IMR-90 (cell line): Measurements from ENCODE around the gene ARRDC2. TPM values are rescaled to one million over a fixed set of nuclear protein-coding genes. Genes with fewer than 3 reads are reported as not detected.
A peak's percentile ranks its signal among the peaks of the same experiment; 100 is the strongest.

Experiments used
- ATAC-seq: fragments of 200-7000 bp; cut with Tn5 transposase; 2 replicates; pipeline ENCODE4 v1.9.1; 2020; ENCODE audit warnings: low read depth, mild to moderate bottlenecking, moderate library complexity
- BruUV-seq: library from RNA; stranded (reverse); fragments of 400-500 nt; replicated peaks from 2 replicates; lab custom pipeline; 2021; lab: Mats Ljungman, UMichigan
- CTCF ChIA-PET: fragments of 300-600 bp; formaldehyde crosslinking; extraction: SDS; loops from one replicate; lab custom pipeline; 2021; ENCODE audit warnings: antibody characterized with exemption; lab: Yijun Ruan, JAX
- POLR2A ChIA-PET: fragments of 300-600 bp; sonication (Branson Sonifier 250); formaldehyde crosslinking; loops from one replicate; lab custom pipeline; 2022; ENCODE audit warnings: antibody characterized with exemption; ENCODE audit not compliant: unreplicated experiment; lab: Charles Lee
- DNase-seq: peaks from one replicate; pipeline ENCODE4 v3.0.0; 2013
- H2AFZ ChIP-seq: replicated peaks from 2 replicates; pipeline ENCODE3; 2013; ENCODE audit warnings: low read length, mild to moderate bottlenecking; ENCODE audit not compliant: poor library complexity
- H2AK5ac ChIP-seq: 2 replicates; pipeline ENCODE4 v1.6.1; 2013; ENCODE audit warnings: low read depth, low read length, inconsistent platforms
- H2AK9ac ChIP-seq: replicated peaks from 2 replicates; pipeline ENCODE3; 2013; ENCODE audit warnings: mild to moderate bottlenecking, low read depth, low read length, moderate library complexity; ENCODE audit not compliant: poor library complexity
- H2BK120ac ChIP-seq: 2 replicates; pipeline ENCODE4 v1.6.1; 2013; ENCODE audit warnings: low read depth, low read length, inconsistent platforms
- H2BK15ac ChIP-seq: 3 replicates; pipeline ENCODE4 v1.6.1; 2013; ENCODE audit warnings: low read depth, low read length, inconsistent platforms
- H2BK20ac ChIP-seq: 2 replicates; pipeline ENCODE4 v1.6.1; 2013; ENCODE audit warnings: low read depth, mild to moderate bottlenecking, inconsistent platforms, low read length, moderate library complexity
- H2BK5ac ChIP-seq: 2 replicates; pipeline ENCODE4 v1.6.1; 2013; ENCODE audit warnings: mild to moderate bottlenecking, low read depth, low read length, inconsistent platforms; ENCODE audit not compliant: poor library complexity, severe bottlenecking
- H3K14ac ChIP-seq: replicated peaks from 2 replicates; pipeline ENCODE4 v1.6.1; 2013; ENCODE audit warnings: low read depth, low read length, inconsistent platforms
- H3K18ac ChIP-seq: 2 replicates; pipeline ENCODE4 v1.6.1; 2013; ENCODE audit warnings: low read depth, low read length, control low read depth
- H3K23ac ChIP-seq: 2 replicates; pipeline ENCODE4 v1.6.1; 2013; ENCODE audit warnings: low read depth, low read length, inconsistent platforms
- H3K27ac ChIP-seq: 2 replicates; pipeline ENCODE4 v1.5.1; 2013; ENCODE audit warnings: mild to moderate bottlenecking, control low read depth, low read length; ENCODE audit not compliant: insufficient read depth
- H3K27me3 ChIP-seq: 2 replicates; pipeline ENCODE4 v1.6.1; 2013; ENCODE audit warnings: low read length; ENCODE audit not compliant: control insufficient read depth, insufficient read depth
- H3K36me3 ChIP-seq: 2 replicates; pipeline ENCODE4 v1.6.1; 2013; ENCODE audit warnings: low read length, mixed read lengths; ENCODE audit not compliant: control insufficient read depth, insufficient read depth
- H3K4ac ChIP-seq: 2 replicates; pipeline ENCODE4 v1.6.1; 2013; ENCODE audit warnings: low read depth, low read length, inconsistent platforms
- H3K4me1 ChIP-seq: 2 replicates; pipeline ENCODE4 v1.6.1; 2013; ENCODE audit warnings: low read length, mixed read lengths; ENCODE audit not compliant: control insufficient read depth, insufficient read depth
- H3K4me2 ChIP-seq: 2 replicates; pipeline ENCODE4 v1.6.1; 2013; ENCODE audit warnings: low read depth, mild to moderate bottlenecking, control low read depth, low read length, moderate library complexity
- H3K4me3 ChIP-seq: 2 replicates; pipeline ENCODE4 v1.5.1; 2013; ENCODE audit warnings: low read depth, mild to moderate bottlenecking, control low read depth, low read length, moderate library complexity; ENCODE audit not compliant: insufficient read depth
- H3K56ac ChIP-seq: 2 replicates; pipeline ENCODE4 v1.6.1; 2013; ENCODE audit warnings: low read length, inconsistent platforms; ENCODE audit not compliant: insufficient read depth; ENCODE audit errors: extremely low read depth
- H3K79me1 ChIP-seq, 2 experiments: 2 replicates each; pipeline ENCODE4 v1.6.1; 2013; ENCODE audit warnings: low read length in 2 of 2, inconsistent platforms in 1 of 2, low read depth in 1 of 2
- H3K9ac ChIP-seq: 2 replicates; pipeline ENCODE4 v1.6.1; 2013; ENCODE audit warnings: low read depth, low read length, control low read depth
- H3K9me1 ChIP-seq: 2 replicates; pipeline ENCODE4 v1.6.1; 2013; ENCODE audit warnings: low read length, inconsistent platforms; ENCODE audit not compliant: insufficient read depth
- H3K9me3 ChIP-seq: 2 replicates; pipeline ENCODE4 v1.6.1; 2013; ENCODE audit warnings: low read length; ENCODE audit not compliant: control insufficient read depth, insufficient read depth
- H4K20me1 ChIP-seq: 2 replicates; pipeline ENCODE4 v1.6.1; 2013; ENCODE audit warnings: low read length, inconsistent platforms; ENCODE audit not compliant: insufficient read depth
- H4K5ac ChIP-seq: 2 replicates; pipeline ENCODE4 v1.6.1; 2013; ENCODE audit warnings: mild to moderate bottlenecking, low read depth, low read length, control low read depth
- H4K8ac ChIP-seq, 2 experiments: 2 replicates each; pipeline ENCODE4 v1.6.1; 2013; ENCODE audit warnings: low read depth in 2 of 2, low read length in 2 of 2, control low read depth in 1 of 2, inconsistent platforms in 1 of 2
- H4K91ac ChIP-seq: 2 replicates; pipeline ENCODE4 v1.6.1; 2013; ENCODE audit warnings: low read depth, low read length, inconsistent platforms; ENCODE audit not compliant: insufficient read depth
- BHLHE40 ChIP-seq: fragments of 150-350 bp; IDR thresholded peaks from 2 replicates; pipeline ENCODE4 v1.6.1; 2016; ENCODE audit warnings: mild to moderate bottlenecking, low read depth, low read length
- CEBPB ChIP-seq: IDR thresholded peaks from 2 replicates; pipeline ENCODE4 v1.6.1; 2012; ENCODE audit warnings: low read depth, low read length, improper control_type of control experiment
- MXI1 ChIP-seq: IDR thresholded peaks from 2 replicates; pipeline ENCODE4 v1.6.1; 2012; ENCODE audit warnings: low read depth, mild to moderate bottlenecking, low read length, moderate library complexity, borderline replicate concordance
- NFE2L2 ChIP-seq: fragments of 150-350 bp; IDR thresholded peaks from 2 replicates; pipeline ENCODE4 v1.6.1; 2016; ENCODE audit warnings: low read depth, mild to moderate bottlenecking, low read length
- POLR2A ChIP-seq: IDR thresholded peaks from 2 replicates; pipeline ENCODE4 v1.6.1; 2012; ENCODE audit warnings: mild to moderate bottlenecking, low read depth, low read length
- RAD21 ChIP-seq: IDR thresholded peaks from 2 replicates; pipeline ENCODE4 v1.6.1; 2012; ENCODE audit warnings: low read length, improper control_type of control experiment
- RCOR1 ChIP-seq: IDR thresholded peaks from 2 replicates; pipeline ENCODE4 v1.6.1; 2012; ENCODE audit warnings: mild to moderate bottlenecking, low read length, improper control_type of control experiment; ENCODE audit not compliant: insufficient replicate concordance
- SMC3 ChIP-seq: fragments of 150-350 bp; IDR thresholded peaks from 2 replicates; pipeline ENCODE4 v1.6.1; 2016; ENCODE audit warnings: low read depth, mild to moderate bottlenecking, antibody characterized with exemption, low read length, moderate library complexity
- WGBS, 2 experiments: methylation state at CpG; one replicate each; pipeline versions ENCODE4 v1.1.5 to v1.1.7; 2013; ENCODE audit warnings: missing lambda C conversion rate in 2 of 2; ENCODE audit not compliant: insufficient read length in 1 of 2; ENCODE audit errors: extremely low coverage in 2 of 2; 5-methylcytosine and 5-hydroxymethylcytosine counted together
- dilution Hi-C: fragments of 300-500 bp; cut with HindIII; formaldehyde crosslinking; loops from one replicate; pipeline ENCODE4 v1.14.3; 2018; ENCODE audit warnings: low sequenced_read_pairs; ENCODE audit not compliant: unreplicated experiment
- in situ Hi-C: fragments of 300-500 bp; cut with MboI; formaldehyde crosslinking; loops from 3 replicates; pipeline ENCODE4 v1.14.3; 2019; ENCODE audit warnings: low sequenced_read_pairs, inconsistent platforms, mixed read lengths
- intact Hi-C: fragments of 100-400 bp; cut with micrococcal nuclease; formaldehyde crosslinking; loops from 2 replicates; pipeline ENCODE4 v1.10.0; 2022
- polyA plus RNA-seq, 3 experiments: library from polyadenylated mRNA; depleted of rRNA; stranded (reverse); fragments of >200 nt; gene quantifications; 2 replicates each; pipeline ENCODE4 v1.2.3, GENCODE V29; 2012; ENCODE audit warnings: low replicate concordance in 1 of 3
- total RNA-seq: library from RNA; depleted of rRNA; stranded (reverse); fragments of >200 nt; gene quantifications from 2 replicates; pipeline ENCODE4 v1.2.3, GENCODE V29; 2012
- TF ChIP-seq, protein P1 (sequence below): fragments of 150-350 bp; IDR thresholded peaks from 2 replicates; pipeline ENCODE4 v1.6.1; 2017; ENCODE audit warnings: mild to moderate bottlenecking, antibody characterized with exemption, low read length, low read depth
- TF ChIP-seq, protein P2 (sequence below): fragments of 150-350 bp; IDR thresholded peaks from 2 replicates; pipeline ENCODE4 v1.6.1; 2016; ENCODE audit warnings: low read depth, mild to moderate bottlenecking, low read length, moderate library complexity, borderline replicate concordance
- TF ChIP-seq, protein P3 (sequence below): conservative IDR thresholded peaks from 2 replicates; pipeline ENCODE4 v1.5.1; 2012; ENCODE audit warnings: mild to moderate bottlenecking, low read depth, low read length, improper control_type of control experiment

The ARRDC2 gene
- total and polyA plus RNA-seq, 2 of the 4 experiments (the other 2 are of a cell fraction): 1.4 to 4.9 TPM

DNA sequence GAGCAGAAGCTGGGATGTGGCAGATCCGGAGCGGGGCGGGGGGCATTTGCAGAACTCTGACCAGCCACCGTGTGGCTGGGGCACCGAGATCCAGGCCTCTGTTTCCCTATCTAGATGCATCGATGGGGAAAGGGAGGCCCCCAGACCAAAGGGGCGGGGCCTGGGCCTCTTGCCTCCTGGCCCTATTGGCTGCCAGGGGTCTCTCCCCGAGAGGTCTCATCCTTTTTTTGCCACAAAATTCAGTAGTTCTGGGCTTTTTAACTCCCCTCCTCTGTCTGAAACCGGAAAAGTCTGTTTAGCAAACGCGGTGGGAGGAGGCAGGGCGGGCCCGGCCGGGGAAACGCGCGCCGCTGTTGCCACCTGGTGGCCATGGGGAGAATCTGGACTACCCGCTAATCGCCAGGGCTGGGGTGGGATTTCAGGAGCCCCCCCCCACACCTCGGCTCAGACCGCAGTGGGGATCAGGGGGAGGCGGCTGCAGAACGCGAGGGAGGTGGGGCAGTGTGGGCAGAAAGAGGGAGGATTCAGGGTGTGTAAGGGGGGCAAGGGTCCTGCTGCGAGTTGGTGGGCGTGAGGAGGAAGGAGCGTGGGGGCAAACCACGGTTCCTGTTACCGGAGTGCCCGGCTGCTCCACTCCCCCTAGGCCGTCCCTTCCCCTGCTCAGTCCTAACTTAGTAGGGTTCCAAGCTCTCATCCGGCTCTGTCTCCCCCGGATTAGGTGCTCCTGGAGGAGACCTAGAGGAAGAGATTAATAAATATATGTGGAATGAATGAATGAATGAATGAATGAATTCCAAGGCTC is 50.4 kb downstream of the ARRDC2 start:
- ATAC-seq: peak; percentile 95
- peak overlapping the region; percentile 50; the same call in 1 of the 2 replicates for H2BK20ac ChIP-seq
- 0 out of 2 replicates have a peak overlapping the region, but pooled peaks have one; percentile 16 for H3K23ac ChIP-seq
- peak overlapping the region; percentile 97 for H2AFZ ChIP-seq
- no peak overlapping the region for H3K56ac ChIP-seq
- peak overlapping the region; percentile 85 to 87 for H4K8ac ChIP-seq
- dilution Hi-C loops (no loop called here), intact Hi-C loops (loop anchor here (1.0 to 5.0 kb wide), 2 partner anchors 51 to 121 kb away; no protein-coding TSS in a partner anchor), in situ Hi-C loops (loop anchor here (5.0 to 25.0 kb wide), 2 partner anchors 41 to 121 kb away; partner anchors contain the start of gene CCDC124)
- H3K18ac ChIP-seq: no peak overlapping the region
- no peak overlapping the region for H2BK15ac ChIP-seq
- ChIA-PET POLR2A (interaction anchor here (0.6 kb wide), 1 partner anchor 50 kb away, joined by 3 read pairs; the partner anchor contains the start of gene ARRDC2), CTCF (interaction anchor here (0.6 to 1.6 kb wide), 4 partner anchors 36 to 68 kb away, joined by 3 to 10 read pairs (median 4); partner anchors contain the start of gene ARRDC2)
- no peaks in the 10 kb centered on the region for H3K79me1 ChIP-seq
- H3K4me3 ChIP-seq: no peak overlapping the region
- 0 out of 2 replicates have a peak, but pooled peaks cover 2% of the 10 kb centered on the region for H3K9me3 ChIP-seq
- TF ChIP-seq NFE2L2 (no peak), BHLHE40 (no peak), POLR2A (peak; percentile 53; the same call in 1 of the 2 replicates), RCOR1 (no peak), RAD21 (peak; percentile 95), SMC3 (peak; percentile 99), CEBPB (no peak), MXI1 (no peak)
- TF ChIP-seq, protein P1, sequence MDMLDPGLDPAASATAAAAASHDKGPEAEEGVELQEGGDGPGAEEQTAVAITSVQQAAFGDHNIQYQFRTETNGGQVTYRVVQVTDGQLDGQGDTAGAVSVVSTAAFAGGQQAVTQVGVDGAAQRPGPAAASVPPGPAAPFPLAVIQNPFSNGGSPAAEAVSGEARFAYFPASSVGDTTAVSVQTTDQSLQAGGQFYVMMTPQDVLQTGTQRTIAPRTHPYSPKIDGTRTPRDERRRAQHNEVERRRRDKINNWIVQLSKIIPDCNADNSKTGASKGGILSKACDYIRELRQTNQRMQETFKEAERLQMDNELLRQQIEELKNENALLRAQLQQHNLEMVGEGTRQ: no peak
- TF ChIP-seq, protein P2, sequence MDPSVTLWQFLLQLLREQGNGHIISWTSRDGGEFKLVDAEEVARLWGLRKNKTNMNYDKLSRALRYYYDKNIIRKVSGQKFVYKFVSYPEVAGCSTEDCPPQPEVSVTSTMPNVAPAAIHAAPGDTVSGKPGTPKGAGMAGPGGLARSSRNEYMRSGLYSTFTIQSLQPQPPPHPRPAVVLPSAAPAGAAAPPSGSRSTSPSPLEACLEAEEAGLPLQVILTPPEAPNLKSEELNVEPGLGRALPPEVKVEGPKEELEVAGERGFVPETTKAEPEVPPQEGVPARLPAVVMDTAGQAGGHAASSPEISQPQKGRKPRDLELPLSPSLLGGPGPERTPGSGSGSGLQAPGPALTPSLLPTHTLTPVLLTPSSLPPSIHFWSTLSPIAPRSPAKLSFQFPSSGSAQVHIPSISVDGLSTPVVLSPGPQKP: no peak
- TF ChIP-seq, protein P3, sequence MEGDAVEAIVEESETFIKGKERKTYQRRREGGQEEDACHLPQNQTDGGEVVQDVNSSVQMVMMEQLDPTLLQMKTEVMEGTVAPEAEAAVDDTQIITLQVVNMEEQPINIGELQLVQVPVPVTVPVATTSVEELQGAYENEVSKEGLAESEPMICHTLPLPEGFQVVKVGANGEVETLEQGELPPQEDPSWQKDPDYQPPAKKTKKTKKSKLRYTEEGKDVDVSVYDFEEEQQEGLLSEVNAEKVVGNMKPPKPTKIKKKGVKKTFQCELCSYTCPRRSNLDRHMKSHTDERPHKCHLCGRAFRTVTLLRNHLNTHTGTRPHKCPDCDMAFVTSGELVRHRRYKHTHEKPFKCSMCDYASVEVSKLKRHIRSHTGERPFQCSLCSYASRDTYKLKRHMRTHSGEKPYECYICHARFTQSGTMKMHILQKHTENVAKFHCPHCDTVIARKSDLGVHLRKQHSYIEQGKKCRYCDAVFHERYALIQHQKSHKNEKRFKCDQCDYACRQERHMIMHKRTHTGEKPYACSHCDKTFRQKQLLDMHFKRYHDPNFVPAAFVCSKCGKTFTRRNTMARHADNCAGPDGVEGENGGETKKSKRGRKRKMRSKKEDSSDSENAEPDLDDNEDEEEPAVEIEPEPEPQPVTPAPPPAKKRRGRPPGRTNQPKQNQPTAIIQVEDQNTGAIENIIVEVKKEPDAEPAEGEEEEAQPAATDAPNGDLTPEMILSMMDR: peak; percentile 88
- BruUV-seq: no TSS peak
- peak overlapping the region; percentile 96 for H2AK9ac ChIP-seq
- H3K9ac ChIP-seq: 0 out of 2 replicates have a peak overlapping the region, but pooled peaks have one; percentile 5
- H2AK5ac ChIP-seq: no peak overlapping the region
- DNase-seq: peak; percentile 65
- peak overlapping the region; percentile 10 for H3K27ac ChIP-seq
- no peaks in the 10 kb centered on the region for H4K20me1 ChIP-seq
- peak overlapping the region; percentile 83 for H2BK120ac ChIP-seq
- WGBS, 2 experiments: 0% methylated on average over 2 of the region's 34 CpGs; no CpG with 5 or more reads in 1 of the 2 experiments
- peak overlapping the region; percentile 66 for H4K91ac ChIP-seq
- no peaks in the 10 kb centered on the region for H3K36me3 ChIP-seq
- no peak overlapping the region for H3K14ac ChIP-seq
- peak overlapping the region; percentile 74 for H3K4ac ChIP-seq
- H3K4me2 ChIP-seq: peak overlapping the region; percentile 65
- H4K5ac ChIP-seq: peak overlapping the region; percentile 60
- peaks cover 9% of the 10 kb centered on the region; the same call in 1 of the 2 replicates for H3K27me3 ChIP-seq
- no peaks in the 10 kb centered on the region for H3K9me1 ChIP-seq
- no peak overlapping the region for H2BK5ac ChIP-seq
- peaks cover 7% of the 10 kb centered on the region; the same call in 1 of the 2 replicates for H3K4me1 ChIP-seq
